Activated CD4-positive, alpha-beta T cell treated with anti-CD3 and anti-CD28 coated beads, Interleukin-2, amount 50 U/mL, for 24 hours (primary cell): ENCODE measurements around the gene LMX1A.

Source experiments
- DNase-seq, 2 donors: peaks; one replicate each; pipeline ENCODE4 v3.0.0-alpha.2; 2020; ENCODE audit warnings: low read depth in 1 of 2, low spot score in 1 of 2

LMX1A gene

GRCh38 chr1:165169028-165169427 is 187.5 kb downstream of the LMX1A start:
- no peak for DNase-seq

- DNase-seq, result no peak
Measured at GRCh38 chr1:165168467-165168866, 188.0 kb downstream of the LMX1A start.

GRCh38 chr1:165162671-165163241 is 193.8 kb downstream of the LMX1A start:
- no peak for DNase-seq

DNA sequence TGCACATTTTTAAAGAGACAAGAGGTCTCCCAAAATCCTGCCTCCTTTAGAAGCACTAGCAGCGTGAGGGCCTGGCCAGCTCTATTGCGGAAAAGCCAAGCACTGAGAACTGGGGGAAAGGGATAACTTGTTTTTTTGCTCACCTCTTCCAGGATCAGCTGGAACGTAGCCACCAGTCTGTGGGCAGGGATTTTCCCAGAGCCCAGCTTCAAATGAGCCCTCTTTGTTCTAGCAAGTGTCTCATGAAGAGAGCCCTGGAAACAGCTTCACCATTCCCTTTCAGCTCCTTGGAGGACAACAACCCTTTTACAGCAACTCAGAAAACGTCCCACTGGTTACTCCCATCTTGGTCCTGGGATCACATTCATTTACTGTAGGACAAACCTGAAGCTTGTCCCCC is 195.4 kb downstream of the LMX1A start:
- DNase-seq, result no peak

- no peak for DNase-seq
Measured at GRCh38 chr1:165153182-165153581, 203.3 kb downstream of the LMX1A start.

- DNase-seq, result no peak
Measured at GRCh38 chr1:165152727-165153126, 203.8 kb downstream of the LMX1A start.

DNA sequence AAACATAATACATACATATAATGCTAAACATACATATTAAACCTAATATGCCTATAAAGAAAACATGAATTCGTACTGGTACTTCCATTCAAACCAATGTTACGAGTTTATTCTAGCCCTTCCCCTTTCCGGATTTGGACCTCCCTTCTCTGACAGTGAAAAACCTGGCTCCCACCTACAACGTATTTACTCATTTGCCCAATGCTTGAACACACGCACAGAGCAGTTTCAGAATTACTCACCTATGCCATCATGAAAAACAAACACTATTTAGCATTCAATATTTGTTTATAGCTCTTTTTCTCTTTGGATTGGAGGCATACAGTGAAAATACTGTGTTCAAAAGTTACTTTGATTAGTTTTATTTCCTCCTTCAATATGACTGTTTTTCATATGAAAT is 204.4 kb downstream of the LMX1A start:
- DNase-seq, result no peak
